Naive thymus-derived CD8-positive, alpha-beta T cell (primary cell): Measurements from ENCODE around the gene PIERCE2. TPM values are rescaled to one million over a fixed set of nuclear protein-coding genes. Genes with fewer than 3 reads are reported as not detected.

Experiments used
- ATAC-seq, 2 donors: fragments of 150-1000 bp; cut with Tn5 transposase in 1 of 2; sonication (Bioruptor Pico), chemical (Tn5 transposase) in 1 of 2; 1 replicate in 1 of 2; 2 replicates in 1 of 2; pipeline ENCODE4 v1.10.0; 2021; ENCODE audit warnings: mild to moderate bottlenecking in 2 of 2, moderate library complexity in 2 of 2
- POLR2A ChIA-PET: fragments of 350-600 bp; sonication (Branson Sonifier 250); formaldehyde crosslinking; loops from one replicate; lab custom pipeline; 2021; ENCODE audit warnings: antibody characterized with exemption; lab: Charles Lee
- DNase-seq, 10 donors: peaks; one replicate each; pipeline versions ENCODE4 v3.0.0 to v3.0.0-alpha.2; 2020 to 2022
- H3K27ac Mint-ChIP-seq, 10 donors: one replicate each; pipeline ENCODE4 v1.8.0; 2020 to 2022; ENCODE audit warnings: mild to moderate bottlenecking in 10 of 10, mixed read lengths in 10 of 10, moderate library complexity in 4 of 10, inconsistent platforms in 1 of 10
- H3K27me3 Mint-ChIP-seq, 5 donors: one replicate each; pipeline ENCODE4 v1.8.0; 2021 to 2022; ENCODE audit warnings: mixed read lengths in 5 of 5
- H3K36me3 Mint-ChIP-seq, 3 donors: one replicate each; pipeline ENCODE4 v1.8.0; 2020 to 2022; ENCODE audit warnings: mixed read lengths in 3 of 3, mild to moderate bottlenecking in 2 of 3, inconsistent platforms in 1 of 3
- H3K4me1 Mint-ChIP-seq, 4 donors: one replicate each; pipeline ENCODE4 v1.8.0; 2021 to 2022; ENCODE audit warnings: mixed read lengths in 4 of 4
- H3K4me3 Mint-ChIP-seq, 10 donors: one replicate each; pipeline ENCODE4 v1.8.0; 2020 to 2022; ENCODE audit warnings: mild to moderate bottlenecking in 10 of 10, mixed read lengths in 10 of 10, moderate library complexity in 6 of 10, inconsistent platforms in 1 of 10
- H3K9me3 Mint-ChIP-seq, 9 donors: one replicate each; pipeline ENCODE4 v1.8.0; 2020 to 2022; ENCODE audit warnings: mixed read lengths in 9 of 9, mild to moderate bottlenecking in 3 of 9, inconsistent platforms in 1 of 9, moderate library complexity in 1 of 9
- polyA plus RNA-seq, 3 donors: library from polyadenylated mRNA; unstranded; fragments of 300-500 nt; fragmentation: Illumina TruSeq; gene quantifications; one replicate each; pipeline ENCODE4 v1.2.3, GENCODE V29; 2021
- total RNA-seq, 8 experiments: library from RNA in 2 of 8; stranded (reverse) in 2 of 8; gene quantifications; one replicate each; pipeline ENCODE4 v1.2.3 and lab custom pipeline; 2021 to 2026

PIERCE2 gene
- total RNA-seq (not detected), polyA plus RNA-seq (under 1 TPM in 2 of 3 donors, not detected in 1; 0.44 to 0.50 TPM), total RNA-seq (lab: John Stamatoyannopoulos, UW) (0 to 0.58 (median 0.27) reads per million in 6 experiments)

- H3K4me1 Mint-ChIP-seq: peaks cover 9 to 37% (median 32%) of the 10 kb centered on the region in 4 donors
- peak within 1 kb of the TSS; percentile 83 to 95 (median 94) for H3K27ac Mint-ChIP-seq
- POLR2A ChIA-PET: interaction anchor here (0.6 to 2.2 kb wide), 6 partner anchors 13 to 835 kb away, joined by 3 to 24 read pairs (median 3); partner anchors contain the start of genes PIGB, PIGBOS1 and RSL24D1
- DNase-seq (peak; percentile 76 to 91 (median 86)), ATAC-seq (peak; percentile 90 to 92)
- peak within 1 kb of the TSS; percentile 85 to 97 (median 94) for H3K4me3 Mint-ChIP-seq
- no peaks in the 10 kb centered on the region for H3K36me3 Mint-ChIP-seq
- H3K9me3 Mint-ChIP-seq: no peaks in the 10 kb centered on the region
- no peaks in the 10 kb centered on the region for H3K27me3 Mint-ChIP-seq
Observed at GRCh38 chr15:55408012-55408928, at the start of gene PIERCE2, which contains the start of gene CCPG1. Gene PIERCE2 (plus strand): TSS chr15:55408495. CDS start chr15:55408769, 274 bp downstream. Gene CCPG1 (minus strand): TSS chr15:55408359. CDS start chr15:55389424, 18,935 bp downstream.

- DNase-seq (no peak), ATAC-seq (no peak)
- Mint-ChIP-seq H3K4me1 (peaks cover 0 to 2% (median 0%) of the 10 kb centered on the region in 4 donors), H3K36me3 (peaks cover 0 to 71% (median 13%) of the 10 kb centered on the region in 3 donors), H3K4me3 (no peak overlapping the region), H3K9me3 (no peaks in the 10 kb centered on the region), H3K27ac (peak overlapping the region in 4 of 10 donors; percentile 7 to 36 (median 22)), H3K27me3 (no peaks in the 10 kb centered on the region)
- POLR2A ChIA-PET: no interaction called here
Observed at GRCh38 chr15:55360256-55360655, 48.0 kb upstream of the PIERCE2 start.

DNA sequence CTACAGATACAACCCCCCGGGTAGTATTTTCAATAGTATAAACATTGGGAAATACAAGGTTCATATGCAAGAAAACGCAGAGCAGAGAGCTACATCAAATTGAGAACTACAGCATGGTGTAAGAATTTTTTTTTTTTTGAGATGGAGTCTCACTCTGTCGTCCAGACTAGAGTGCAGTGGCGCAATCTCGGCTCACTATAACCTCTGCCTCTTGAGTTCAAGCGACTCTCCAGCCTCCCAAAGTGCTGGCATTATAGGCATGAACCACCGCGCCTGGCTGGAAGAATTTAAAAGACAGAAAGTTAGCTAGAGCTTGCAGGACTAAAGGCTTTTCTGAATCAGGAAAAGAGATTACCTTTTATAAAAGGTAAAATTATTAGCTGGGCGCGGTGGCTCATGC is 47.2 kb upstream of the PIERCE2 start:
- DNase-seq: no peak
- no peak for ATAC-seq
- no peaks in the 10 kb centered on the region for H3K9me3 Mint-ChIP-seq
- POLR2A ChIA-PET: no interaction called here
- no peaks in the 10 kb centered on the region for H3K27me3 Mint-ChIP-seq
- no peak overlapping the region for H3K4me3 Mint-ChIP-seq
- H3K36me3 Mint-ChIP-seq: peaks cover 0 to 64% (median 9%) of the 10 kb centered on the region in 3 donors
- H3K4me1 Mint-ChIP-seq: peaks cover 0 to 2% (median 0%) of the 10 kb centered on the region in 4 donors
- H3K27ac Mint-ChIP-seq: peak overlapping the region in 2 of 10 donors; percentile 7 to 8

DNA sequence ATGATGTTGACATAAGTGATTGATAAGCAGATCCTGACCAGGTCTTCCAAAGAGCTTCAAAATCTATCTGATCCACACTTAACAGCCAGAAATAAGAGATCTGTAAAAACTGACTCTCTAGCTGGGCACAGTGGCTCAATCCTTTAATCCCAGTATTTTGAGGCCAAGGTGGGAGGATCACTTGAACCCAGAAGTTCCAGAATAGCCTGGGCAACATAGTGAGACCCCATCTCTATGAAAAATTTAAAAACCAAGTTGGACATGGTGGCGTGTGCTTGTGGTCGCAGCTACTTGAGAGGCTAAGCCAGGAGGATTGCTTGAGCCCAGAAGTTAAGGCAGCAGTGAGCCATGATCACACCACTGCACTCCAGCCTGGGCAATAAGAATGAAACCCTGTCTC is 45.7 kb upstream of the PIERCE2 start:
- ATAC-seq (no peak), DNase-seq (no peak)
- POLR2A ChIA-PET: interaction anchor here (0.8 kb wide), 1 partner anchor 44 kb away, joined by 3 read pairs; the partner anchor contains the start of genes PIGB and PIGBOS1
- Mint-ChIP-seq H3K36me3 (peaks cover 0 to 55% (median 10%) of the 10 kb centered on the region in 3 donors), H3K4me1 (peaks cover 0 to 2% (median 0%) of the 10 kb centered on the region in 4 donors), H3K9me3 (no peaks in the 10 kb centered on the region), H3K27me3 (no peaks in the 10 kb centered on the region), H3K4me3 (no peak overlapping the region), H3K27ac (no peak overlapping the region)

- no peak for ATAC-seq
- no peaks in the 10 kb centered on the region for H3K27me3 Mint-ChIP-seq
- POLR2A ChIA-PET: no interaction called here
- H3K36me3 Mint-ChIP-seq: peaks cover 0 to 65% (median 23%) of the 10 kb centered on the region in 3 donors
- no peak for DNase-seq
- no peak overlapping the region for H3K27ac Mint-ChIP-seq
- no peaks in the 10 kb centered on the region for H3K4me1 Mint-ChIP-seq
- no peaks in the 10 kb centered on the region for H3K9me3 Mint-ChIP-seq
- H3K4me3 Mint-ChIP-seq: no peak overlapping the region
Observed at GRCh38 chr15:55366981-55367380, 41.3 kb upstream of the PIERCE2 start.

DNA sequence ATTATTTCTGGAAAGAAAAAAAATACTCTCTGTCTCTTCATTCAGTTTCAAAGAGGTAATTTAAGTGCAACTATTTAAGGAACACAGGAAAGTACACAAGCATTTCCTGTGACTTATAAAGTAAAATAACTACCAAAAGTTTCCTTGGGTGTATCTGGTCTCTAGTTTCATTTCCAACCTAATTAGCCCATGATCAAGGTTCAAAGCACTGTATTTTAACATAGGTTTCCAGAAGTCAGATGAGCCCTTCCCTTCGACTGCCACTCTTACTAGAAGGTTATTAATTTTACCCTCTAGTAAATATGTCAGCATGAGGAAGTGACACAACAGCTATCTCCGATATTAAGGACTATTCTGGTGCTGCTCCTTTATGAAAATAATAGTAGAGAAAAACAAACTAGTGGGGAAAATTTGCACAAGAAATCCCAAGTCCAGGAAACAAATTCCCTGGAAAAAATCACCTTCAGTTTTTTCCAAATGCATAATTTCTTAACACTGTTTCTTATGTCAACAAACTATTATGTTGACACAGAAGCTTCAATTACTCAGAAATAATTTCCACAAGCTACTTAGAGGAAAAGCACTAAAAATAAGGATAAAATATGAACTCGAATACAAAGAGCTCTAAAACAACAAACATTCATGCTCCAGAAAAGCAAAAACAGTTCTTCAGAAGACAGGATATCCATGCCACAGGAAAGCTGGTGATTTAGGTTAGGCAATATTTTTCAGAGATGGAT is 35.4 kb upstream of the PIERCE2 start:
- H3K27me3 Mint-ChIP-seq: no peaks in the 10 kb centered on the region
- H3K27ac Mint-ChIP-seq: peak overlapping the region in 1 of 10 donors; percentile 55
- POLR2A ChIA-PET: no interaction called here
- H3K4me1 Mint-ChIP-seq: peaks cover 0 to 4% (median 0%) of the 10 kb centered on the region in 4 donors
- H3K9me3 Mint-ChIP-seq: no peaks in the 10 kb centered on the region
- H3K36me3 Mint-ChIP-seq: peaks cover 0 to 88% (median 25%) of the 10 kb centered on the region in 3 donors
- H3K4me3 Mint-ChIP-seq: no peak overlapping the region
- no peak for ATAC-seq
- no peak for DNase-seq

DNA sequence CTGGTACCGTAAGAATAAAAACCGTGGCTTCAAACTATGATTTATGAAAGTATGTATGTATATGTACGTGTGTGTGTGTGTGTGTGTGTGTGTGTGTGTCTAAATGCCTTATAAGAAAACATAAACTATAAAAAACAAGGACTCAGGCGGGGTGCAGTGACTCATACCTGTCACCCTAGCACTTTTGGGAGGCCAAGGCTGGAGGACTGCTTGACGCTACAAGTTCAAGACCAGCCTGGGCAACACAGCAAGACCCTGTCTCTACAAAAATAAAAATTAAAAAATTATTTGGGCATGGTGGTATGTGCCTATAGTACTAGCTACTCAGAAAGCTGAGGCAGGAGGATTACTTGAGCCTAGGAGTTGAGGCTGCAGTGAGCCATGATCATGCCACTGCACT is 29.2 kb upstream of the PIERCE2 start:
- POLR2A ChIA-PET: no interaction called here
- H3K27me3 Mint-ChIP-seq: no peaks in the 10 kb centered on the region
- H3K9me3 Mint-ChIP-seq: no peaks in the 10 kb centered on the region
- no peak for DNase-seq
- H3K4me1 Mint-ChIP-seq: peaks cover 0 to 2% (median 0%) of the 10 kb centered on the region in 4 donors
- ATAC-seq: no peak
- H3K36me3 Mint-ChIP-seq: peaks cover 15 to 88% (median 25%) of the 10 kb centered on the region in 3 donors
- no peak overlapping the region for H3K27ac Mint-ChIP-seq
- H3K4me3 Mint-ChIP-seq: no peak overlapping the region

- POLR2A ChIA-PET: no interaction called here
- Mint-ChIP-seq H3K4me3 (no peak overlapping the region), H3K27ac (no peak overlapping the region), H3K9me3 (no peaks in the 10 kb centered on the region), H3K36me3 (peaks cover 16 to 88% (median 28%) of the 10 kb centered on the region in 3 donors), H3K27me3 (no peaks in the 10 kb centered on the region), H3K4me1 (peaks cover 0 to 2% (median 0%) of the 10 kb centered on the region in 4 donors)
- ATAC-seq (no peak), DNase-seq (no peak)
Observed at GRCh38 chr15:55381595-55381994, 26.7 kb upstream of the PIERCE2 start.

GRCh38 chr15:55383687-55384086 is 24.6 kb upstream of the PIERCE2 start:
- Mint-ChIP-seq H3K36me3 (peaks cover 16 to 83% (median 31%) of the 10 kb centered on the region in 3 donors), H3K4me1 (peaks cover 0 to 4% (median 1%) of the 10 kb centered on the region in 4 donors), H3K4me3 (no peak overlapping the region), H3K27ac (no peak overlapping the region), H3K27me3 (no peaks in the 10 kb centered on the region), H3K9me3 (no peaks in the 10 kb centered on the region)
- POLR2A ChIA-PET: interaction anchor here (0.6 kb wide), 1 partner anchor 23 kb away, joined by 3 read pairs; no protein-coding TSS in a partner anchor
- DNase-seq (no peak), ATAC-seq (no peak)

DNA sequence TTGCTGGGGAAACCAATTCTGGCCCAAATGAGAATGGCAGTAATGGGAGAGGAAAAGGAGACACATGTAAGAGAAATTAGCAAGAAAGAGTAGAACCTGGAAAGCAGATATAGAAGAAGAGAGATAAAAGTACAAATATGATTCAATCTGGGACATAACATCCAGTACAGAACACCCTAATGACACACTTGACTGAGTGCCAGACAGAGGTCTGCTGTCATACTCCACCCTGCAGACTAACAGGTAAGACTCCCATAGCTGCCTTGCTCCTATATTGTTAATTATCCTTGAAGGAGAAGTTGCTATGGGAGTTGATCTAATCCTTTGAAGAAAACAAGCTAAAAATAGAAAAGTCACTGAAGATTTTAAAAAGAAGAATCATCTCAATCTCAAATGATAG is 21.3 kb upstream of the PIERCE2 start:
- Mint-ChIP-seq H3K4me3 (no peak overlapping the region), H3K4me1 (peaks cover 4 to 12% (median 6%) of the 10 kb centered on the region in 4 donors), H3K9me3 (no peaks in the 10 kb centered on the region), H3K27ac (no peak overlapping the region), H3K36me3 (peaks cover 16 to 63% (median 31%) of the 10 kb centered on the region in 3 donors), H3K27me3 (no peaks in the 10 kb centered on the region)
- POLR2A ChIA-PET: no interaction called here
- DNase-seq (no peak), ATAC-seq (no peak)

GRCh38 chr15:55389264-55389607 is 19.1 kb upstream of the PIERCE2 start:
- POLR2A ChIA-PET: no interaction called here
- DNase-seq (no peak), ATAC-seq (no peak)
- H3K4me1 Mint-ChIP-seq: peaks cover 4 to 12% (median 7%) of the 10 kb centered on the region in 4 donors
- H3K36me3 Mint-ChIP-seq: peaks cover 0 to 47% (median 14%) of the 10 kb centered on the region in 3 donors
- H3K27me3 Mint-ChIP-seq: no peaks in the 10 kb centered on the region
- no peak overlapping the region for H3K4me3 Mint-ChIP-seq
- no peaks in the 10 kb centered on the region for H3K9me3 Mint-ChIP-seq
- peak overlapping the region in 2 of 10 donors; percentile 62 to 69 for H3K27ac Mint-ChIP-seq

DNA sequence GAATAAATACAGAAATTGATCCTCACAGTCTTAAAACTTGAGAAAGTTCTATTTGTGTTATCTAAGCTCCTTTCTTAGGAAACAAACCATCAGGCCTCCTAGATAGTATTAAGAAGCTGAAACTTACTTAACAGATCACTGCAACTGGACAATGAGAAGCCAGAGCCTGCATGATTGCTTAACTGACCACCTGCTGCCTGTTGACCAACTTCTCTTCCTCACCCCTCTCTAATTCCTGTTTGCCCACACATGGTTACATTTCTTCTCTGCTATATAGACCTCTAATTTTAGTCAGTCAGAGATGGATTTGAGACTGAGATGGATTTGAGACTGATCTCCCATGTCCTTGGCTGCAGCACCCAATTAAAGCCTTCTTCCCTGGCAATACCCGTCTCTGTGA is 13.6 kb upstream of the PIERCE2 start:
- H3K36me3 Mint-ChIP-seq: peaks cover 18 to 39% (median 38%) of the 10 kb centered on the region in 3 donors
- H3K4me3 Mint-ChIP-seq: no peak overlapping the region
- no peak for DNase-seq
- peak overlapping the region in 2 of 10 donors; percentile 18 to 38 for H3K27ac Mint-ChIP-seq
- ATAC-seq: no peak
- peaks cover 0 to 7% (median 0%) of the 10 kb centered on the region in 9 donors for H3K9me3 Mint-ChIP-seq
- POLR2A ChIA-PET: no interaction called here
- H3K4me1 Mint-ChIP-seq: peaks cover 14 to 37% (median 20%) of the 10 kb centered on the region in 4 donors
- H3K27me3 Mint-ChIP-seq: no peaks in the 10 kb centered on the region
